D721Med (cell line): ENCODE results near the gene TRIM42.

ENCODE experiments used
- DNase-seq: peaks from one replicate; pipeline ENCODE4 v3.0.0; 2011; ENCODE audit warnings: low spot score; ENCODE audit not compliant: insufficient read length
- FAIRE-seq: peaks from 2 replicates; lab custom pipeline; 2011; peaks lifted over from hg19 to GRCh38; lab: Jason Lieb, UNC
- TF ChIP-seq, protein P1 (sequence below): IDR thresholded peaks from 2 replicates; pipeline ENCODE4 v1.5.1; 2012; ENCODE audit warnings: mild to moderate bottlenecking, control low read depth; ENCODE audit not compliant: insufficient read depth; ENCODE audit errors: missing control alignments

The TRIM42 gene

DNA sequence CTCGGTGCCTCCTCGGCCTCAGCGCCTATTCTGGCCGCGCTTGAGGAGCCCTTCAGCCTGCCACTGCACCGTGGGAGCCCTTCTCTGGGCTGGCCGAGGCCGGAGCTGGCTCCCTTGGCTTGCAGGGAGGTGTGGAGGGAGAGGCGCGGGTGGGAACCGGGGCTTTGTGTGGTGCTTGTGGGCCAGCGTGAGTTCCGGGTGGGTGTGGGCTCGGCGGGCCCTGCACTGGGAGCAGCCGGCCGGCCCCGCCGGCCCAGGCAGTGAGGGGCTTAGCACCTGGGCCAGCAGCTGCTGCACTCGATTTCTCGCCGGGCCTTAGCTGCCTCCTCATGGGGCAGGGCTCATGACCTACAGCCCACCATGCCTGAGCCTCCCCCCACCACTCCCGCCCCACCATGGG is 26.6 kb upstream of the TRIM42 start:
- DNase-seq (no peak), FAIRE-seq (no peak)
- TF ChIP-seq, protein P1, sequence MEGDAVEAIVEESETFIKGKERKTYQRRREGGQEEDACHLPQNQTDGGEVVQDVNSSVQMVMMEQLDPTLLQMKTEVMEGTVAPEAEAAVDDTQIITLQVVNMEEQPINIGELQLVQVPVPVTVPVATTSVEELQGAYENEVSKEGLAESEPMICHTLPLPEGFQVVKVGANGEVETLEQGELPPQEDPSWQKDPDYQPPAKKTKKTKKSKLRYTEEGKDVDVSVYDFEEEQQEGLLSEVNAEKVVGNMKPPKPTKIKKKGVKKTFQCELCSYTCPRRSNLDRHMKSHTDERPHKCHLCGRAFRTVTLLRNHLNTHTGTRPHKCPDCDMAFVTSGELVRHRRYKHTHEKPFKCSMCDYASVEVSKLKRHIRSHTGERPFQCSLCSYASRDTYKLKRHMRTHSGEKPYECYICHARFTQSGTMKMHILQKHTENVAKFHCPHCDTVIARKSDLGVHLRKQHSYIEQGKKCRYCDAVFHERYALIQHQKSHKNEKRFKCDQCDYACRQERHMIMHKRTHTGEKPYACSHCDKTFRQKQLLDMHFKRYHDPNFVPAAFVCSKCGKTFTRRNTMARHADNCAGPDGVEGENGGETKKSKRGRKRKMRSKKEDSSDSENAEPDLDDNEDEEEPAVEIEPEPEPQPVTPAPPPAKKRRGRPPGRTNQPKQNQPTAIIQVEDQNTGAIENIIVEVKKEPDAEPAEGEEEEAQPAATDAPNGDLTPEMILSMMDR, result no peak

DNA sequence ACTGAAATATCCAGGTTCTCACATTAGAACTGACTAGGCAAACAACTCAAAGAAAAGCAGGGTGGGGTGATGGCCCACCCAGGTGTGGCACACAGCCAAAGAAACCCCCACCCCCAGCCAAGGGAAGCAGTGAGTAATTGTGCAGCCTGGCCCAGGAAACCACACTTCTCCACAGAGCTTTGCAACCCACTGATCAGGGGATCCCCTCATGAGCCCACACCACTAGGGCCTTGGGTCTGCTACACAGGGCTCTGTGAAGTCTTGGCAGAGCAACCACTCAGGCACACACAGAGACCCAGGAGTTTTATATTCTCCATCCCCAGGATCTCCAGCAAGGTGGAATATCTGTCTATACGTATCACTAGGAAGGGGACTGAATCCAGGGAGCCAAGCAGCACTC is 22.2 kb upstream of the TRIM42 start:
- TF ChIP-seq, protein P1, result no peak
- DNase-seq (no peak), FAIRE-seq (no peak)

DNA sequence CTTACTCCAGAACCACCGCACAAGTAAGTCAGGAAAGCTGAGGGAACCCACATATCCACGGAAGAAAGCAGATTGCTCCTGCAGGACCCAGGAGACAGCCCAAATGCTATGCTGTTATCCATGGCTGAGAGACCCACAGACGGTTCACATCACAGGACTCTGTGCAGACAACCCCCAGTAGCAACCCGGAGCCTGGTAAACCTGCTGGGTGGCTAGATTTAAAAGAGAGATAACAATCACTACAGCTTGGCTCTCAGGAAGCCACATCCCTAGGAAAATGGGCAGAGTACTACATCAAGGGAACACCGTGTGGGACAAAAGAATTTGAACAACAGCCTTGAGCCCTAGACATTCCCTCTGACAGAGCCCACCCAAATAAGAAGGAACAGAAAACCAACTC is 13.8 kb upstream of the TRIM42 start:
- DNase-seq (no peak), FAIRE-seq (no peak)
- TF ChIP-seq, protein P1, result no peak

DNA sequence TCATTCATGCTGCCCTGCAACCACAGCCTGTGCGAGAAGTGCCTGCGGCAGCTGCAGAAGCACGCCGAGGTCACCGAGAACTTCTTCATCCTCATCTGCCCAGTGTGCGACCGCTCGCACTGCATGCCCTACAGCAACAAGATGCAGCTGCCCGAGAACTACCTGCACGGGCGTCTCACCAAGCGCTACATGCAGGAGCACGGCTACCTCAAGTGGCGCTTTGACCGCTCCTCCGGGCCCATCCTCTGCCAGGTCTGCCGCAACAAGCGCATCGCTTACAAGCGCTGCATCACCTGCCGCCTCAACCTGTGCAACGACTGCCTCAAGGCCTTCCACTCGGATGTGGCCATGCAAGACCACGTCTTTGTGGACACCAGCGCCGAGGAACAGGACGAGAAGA is 4.7 kb downstream of the TRIM42 start:
- TF ChIP-seq, protein P1, result no peak
- no peak for FAIRE-seq

DNA sequence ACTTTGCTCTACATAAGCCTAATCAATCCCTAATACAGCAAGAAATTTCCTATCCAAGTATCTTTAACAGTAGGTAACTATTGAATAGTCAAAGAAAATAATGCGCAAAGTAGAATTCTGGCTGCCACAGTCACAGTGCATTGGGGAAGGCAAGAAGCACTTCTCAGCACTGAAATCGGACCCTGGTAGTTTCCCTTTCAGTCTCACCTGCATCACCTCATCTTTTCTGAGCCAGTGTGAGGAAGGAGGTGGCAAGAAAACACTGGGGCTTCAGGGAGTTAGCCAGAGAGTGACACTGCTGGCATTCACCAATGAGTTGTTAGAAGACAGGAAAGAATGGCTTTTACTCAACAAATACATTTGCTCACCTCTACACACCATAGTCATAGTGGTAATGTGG is 8.3 kb downstream of the TRIM42 start:
- FAIRE-seq, result no peak
- TF ChIP-seq, protein P1, result no peak
- DNase-seq, result no peak

More for the DNA sequence above, 4.7 kb downstream of the TRIM42 start:
- no peak for DNase-seq

DNA sequence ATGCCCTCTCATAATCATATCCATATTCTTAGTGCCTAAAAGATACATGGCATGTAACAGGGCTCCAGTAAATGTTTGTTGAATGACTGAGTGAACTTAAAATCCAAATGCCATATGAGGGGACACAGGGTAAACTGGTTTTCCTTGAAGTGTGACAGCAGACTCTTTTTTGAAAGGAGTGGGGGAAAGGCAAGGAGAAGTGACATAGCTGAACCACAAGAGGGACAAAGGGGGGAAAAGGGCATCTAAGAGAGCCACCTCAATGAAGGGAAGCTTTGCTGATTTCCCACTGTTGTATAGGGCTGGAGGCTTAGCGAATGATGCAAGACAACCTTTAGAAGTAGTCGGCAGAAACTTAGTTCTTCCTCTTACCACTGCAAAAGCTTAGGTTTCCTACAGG is 9.1 kb downstream of the TRIM42 start:
- no peak for FAIRE-seq
- no peak for DNase-seq

DNA sequence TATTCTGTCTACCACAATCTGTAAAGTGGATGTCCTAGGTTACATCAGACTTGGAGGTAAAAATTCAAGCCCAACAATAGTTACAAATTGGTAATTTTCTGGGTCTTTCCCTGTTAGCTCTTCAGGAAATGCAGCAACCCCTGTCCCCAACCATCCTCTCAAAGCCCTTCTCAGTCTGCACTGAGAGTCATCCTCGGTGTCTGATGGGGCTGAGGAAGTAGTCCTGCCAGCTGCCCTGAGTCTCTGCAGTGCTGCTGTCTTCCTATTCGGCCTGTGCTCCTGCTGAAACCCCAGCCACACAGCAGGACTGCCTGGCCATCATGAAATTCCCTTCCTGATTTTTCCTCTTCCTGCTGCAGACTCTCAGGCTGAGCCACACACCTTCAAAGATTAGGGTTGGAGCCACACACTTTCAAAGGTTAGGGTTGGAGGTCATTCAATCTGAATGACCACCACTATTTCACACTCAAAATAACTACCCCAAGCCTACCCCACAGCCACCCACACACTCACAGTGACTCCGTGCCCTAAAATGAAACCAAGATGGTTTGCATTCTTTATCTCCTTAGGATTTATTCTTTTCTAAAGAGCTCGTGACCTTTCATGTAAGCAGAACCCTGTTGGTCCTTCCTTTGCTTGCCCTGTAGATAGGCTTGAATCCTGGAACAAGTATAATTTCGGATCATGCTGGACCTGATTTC is 17.6 kb downstream of the TRIM42 start:
- TF ChIP-seq, protein P1, result no peak
- no peak for DNase-seq
- FAIRE-seq, result no peak

More for the DNA sequence above, 9.1 kb downstream of the TRIM42 start:
- TF ChIP-seq, protein P1, result no peak
